ENCODE results near the gene SOX30.

GRCh38 chr5:157576678-157577077 is 75.6 kb downstream of the SOX30 start:
- TF ChIP-seq CTCF (IDR thresholded peaks at IDR 0.05) (no peak), ZFX (IDR thresholded peaks at IDR 0.05; ENCODE audit: borderline replicate concordance) (no peak)

Measured in 22Rv1 (cell line).